LNCAP (cell line): ENCODE data around the gene ALS2CL.
A peak's percentile ranks its signal among the peaks of the same experiment; 100 is the strongest.

ENCODE experiments used
- CTCF ChIP-seq: fragments of 450-650 bp; IDR thresholded peaks from 2 replicates; pipeline ENCODE4 v1.5.1; 2017; ENCODE audit warnings: mild to moderate bottlenecking

ALS2CL gene

GRCh38 chr3:46665763-46666452, 27.6 kb downstream of the ALS2CL start:
- no peak for TF ChIP-seq CTCF

GRCh38 chr3:46664971-46665762, 28.3 kb downstream of the ALS2CL start:
- TF ChIP-seq CTCF = no peak

GRCh38 chr3:46664188-46664970, 29.1 kb downstream of the ALS2CL start:
- TF ChIP-seq CTCF = no peak

- TF ChIP-seq CTCF = peak; percentile 32; the same call in 1 of the 2 replicates
These were observed 29.8 kb downstream of the ALS2CL start for GRCh38 chr3:46663591-46664135.

GRCh38 chr3:46662771-46663551, 30.5 kb downstream of the ALS2CL start:
- no peak for TF ChIP-seq CTCF

GRCh38 chr3:46661776-46662766, 31.4 kb downstream of the ALS2CL start:
- TF ChIP-seq CTCF = no peak
